GM12801 (cell line): ENCODE measurements around the gene OR2Y1.

Experiments
- TF ChIP-seq, protein P1 (sequence below): IDR thresholded peaks from one replicate; pipeline ENCODE4 v1.5.1; 2011; ENCODE audit warnings: control low read depth; ENCODE audit not compliant: insufficient read length; ENCODE audit errors: extremely low read depth

OR2Y1 gene

DNA sequence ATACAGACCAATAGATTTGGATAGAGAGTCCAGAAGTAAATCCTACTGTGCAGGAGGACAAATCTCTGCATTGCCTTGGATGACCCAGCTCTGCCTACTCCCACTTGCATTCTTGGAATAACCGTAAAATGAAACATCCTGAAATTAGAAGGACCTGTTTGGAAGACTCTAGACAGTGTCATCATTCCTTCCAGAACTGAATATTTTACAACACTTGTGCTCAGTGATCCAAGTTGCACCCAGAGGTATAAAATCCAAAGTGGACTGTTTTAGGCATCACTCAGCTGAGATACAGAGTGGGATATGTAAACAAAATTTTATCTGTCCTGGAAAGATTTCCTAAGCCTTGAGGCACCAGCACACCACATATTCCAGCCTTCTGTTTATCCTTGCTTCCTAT lies 43.7 kb downstream of the OR2Y1 start:
- TF ChIP-seq, protein P1, sequence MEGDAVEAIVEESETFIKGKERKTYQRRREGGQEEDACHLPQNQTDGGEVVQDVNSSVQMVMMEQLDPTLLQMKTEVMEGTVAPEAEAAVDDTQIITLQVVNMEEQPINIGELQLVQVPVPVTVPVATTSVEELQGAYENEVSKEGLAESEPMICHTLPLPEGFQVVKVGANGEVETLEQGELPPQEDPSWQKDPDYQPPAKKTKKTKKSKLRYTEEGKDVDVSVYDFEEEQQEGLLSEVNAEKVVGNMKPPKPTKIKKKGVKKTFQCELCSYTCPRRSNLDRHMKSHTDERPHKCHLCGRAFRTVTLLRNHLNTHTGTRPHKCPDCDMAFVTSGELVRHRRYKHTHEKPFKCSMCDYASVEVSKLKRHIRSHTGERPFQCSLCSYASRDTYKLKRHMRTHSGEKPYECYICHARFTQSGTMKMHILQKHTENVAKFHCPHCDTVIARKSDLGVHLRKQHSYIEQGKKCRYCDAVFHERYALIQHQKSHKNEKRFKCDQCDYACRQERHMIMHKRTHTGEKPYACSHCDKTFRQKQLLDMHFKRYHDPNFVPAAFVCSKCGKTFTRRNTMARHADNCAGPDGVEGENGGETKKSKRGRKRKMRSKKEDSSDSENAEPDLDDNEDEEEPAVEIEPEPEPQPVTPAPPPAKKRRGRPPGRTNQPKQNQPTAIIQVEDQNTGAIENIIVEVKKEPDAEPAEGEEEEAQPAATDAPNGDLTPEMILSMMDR = no peak

DNA sequence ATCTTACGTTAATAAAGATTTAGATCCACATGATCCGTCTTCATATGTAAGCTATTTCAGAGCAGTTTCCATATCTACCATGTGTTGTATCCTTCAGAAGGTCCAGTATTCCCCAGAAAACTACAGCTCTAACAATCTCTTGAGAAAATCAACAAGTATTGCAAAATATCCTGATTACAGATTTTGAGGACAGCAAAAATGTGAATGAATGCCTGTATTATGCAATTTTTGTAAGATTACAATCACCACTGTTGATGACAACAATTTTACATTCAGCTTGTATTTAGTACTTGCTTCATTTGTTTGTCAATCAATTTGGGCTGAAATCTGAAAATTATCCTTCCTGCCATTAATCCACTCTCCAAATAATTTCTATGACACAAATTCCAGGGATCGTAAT lies 47.4 kb downstream of the OR2Y1 start:
- TF ChIP-seq, protein P1 = no peak

DNA sequence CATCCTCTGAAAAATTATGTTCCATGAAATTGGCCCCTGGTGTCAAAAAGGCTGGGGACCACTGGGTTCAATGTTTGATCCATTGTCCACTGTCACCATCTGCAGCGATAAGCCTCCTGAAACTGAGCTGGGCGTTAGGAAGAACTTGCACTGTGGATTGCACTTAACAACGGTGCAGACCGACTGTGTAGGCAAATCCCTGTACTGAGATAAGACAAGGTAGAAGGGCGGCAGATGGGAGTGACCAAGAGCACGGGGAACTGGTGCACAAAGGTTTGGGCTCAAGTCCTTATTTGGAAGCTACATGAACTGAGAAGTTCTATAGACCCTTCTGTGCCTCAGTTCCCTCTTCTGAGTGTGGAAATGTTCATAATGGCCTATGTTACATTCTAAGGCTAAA lies 48.8 kb downstream of the OR2Y1 start:
- TF ChIP-seq, protein P1 = no peak

DNA sequence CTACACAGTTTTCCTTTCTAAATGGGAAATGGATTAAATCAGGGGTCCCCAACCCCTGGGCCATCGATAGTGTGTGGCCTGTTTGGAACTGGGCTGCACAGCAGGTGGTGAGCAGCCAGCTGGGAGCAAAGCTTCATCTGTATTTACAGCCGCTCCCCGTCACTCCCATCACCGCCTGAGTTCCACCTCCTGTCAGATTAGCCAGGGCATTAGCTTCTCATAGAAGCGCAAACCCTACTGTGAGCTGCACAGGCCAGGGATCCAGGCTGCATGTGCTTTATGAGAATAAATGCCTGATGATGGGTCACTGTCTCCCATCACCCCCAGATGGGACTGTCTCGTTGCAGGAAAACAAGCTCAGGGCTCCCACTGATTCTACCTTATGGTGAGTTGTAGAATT lies 49.3 kb downstream of the OR2Y1 start:
- TF ChIP-seq, protein P1 = no peak

DNA sequence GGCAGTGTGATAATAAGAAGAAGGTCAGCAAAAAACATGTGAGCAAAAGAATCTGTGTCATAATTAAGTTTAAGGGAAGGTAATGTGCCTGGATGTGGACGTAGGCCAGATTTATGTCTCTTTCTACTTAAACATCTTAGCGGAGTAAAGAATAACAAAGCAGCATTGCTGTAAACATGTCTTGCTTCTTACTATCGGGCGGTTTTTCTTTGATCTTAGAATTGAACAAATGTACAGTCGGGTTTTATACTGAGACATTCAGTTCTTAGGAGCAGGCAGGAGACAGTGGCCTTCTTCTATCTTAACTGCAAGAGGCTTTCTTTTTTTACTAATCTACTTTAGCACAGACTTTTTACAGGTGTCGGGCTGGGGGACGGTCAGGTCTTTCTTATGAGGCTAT lies 50.1 kb downstream of the OR2Y1 start:
- TF ChIP-seq, protein P1 = no peak
